CD4-positive, alpha-beta T cell treated with Interleukin-4 for 1 hour (primary cell): ENCODE data around the gene ACR.

Experiments used
- DNase-seq, 2 donors: peaks; one replicate each; pipeline ENCODE4 v3.0.0-alpha.2; 2020 to 2022

Gene ACR

GRCh38 chr22:50702821-50703725 is 34.9 kb upstream of the ACR start:
- DNase-seq, result no peak

DNA sequence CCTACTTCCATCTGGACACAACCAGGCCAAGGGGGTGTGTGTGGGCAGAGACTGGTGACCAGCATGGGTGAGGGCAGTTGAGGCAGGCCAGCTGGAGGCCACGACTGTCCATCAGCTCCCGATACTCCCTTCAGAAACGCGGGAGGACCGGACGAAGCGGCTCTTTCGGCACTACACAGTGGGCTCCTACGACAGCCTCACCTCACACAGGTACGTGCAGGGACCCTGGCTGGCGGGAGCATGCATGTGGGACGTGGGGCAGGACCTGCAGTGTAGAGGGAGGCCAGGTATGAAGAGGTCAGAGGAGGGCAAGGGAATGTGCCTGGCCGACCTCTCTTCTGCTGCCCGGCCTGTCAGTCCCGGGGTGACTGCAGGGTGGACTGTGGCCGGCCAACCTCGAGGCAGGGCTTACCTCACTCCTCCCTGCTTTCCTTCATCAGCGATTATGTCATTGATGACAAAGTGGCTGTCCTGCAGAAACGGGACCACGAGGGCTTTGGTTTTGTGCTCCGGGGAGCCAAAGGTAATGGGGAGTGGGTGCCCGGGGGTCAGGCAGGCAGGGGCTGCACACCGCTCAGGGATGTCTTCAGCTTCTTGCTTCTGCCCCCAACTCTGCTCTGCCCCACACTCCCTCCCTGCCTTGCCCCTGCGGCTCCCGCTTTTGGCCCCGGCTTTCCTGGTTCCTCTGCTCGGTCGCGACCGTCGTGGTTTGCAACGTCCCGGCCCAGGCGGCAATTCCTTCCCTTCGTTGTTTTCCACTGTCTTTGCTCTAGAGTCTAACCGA is 34.1 kb upstream of the ACR start:
- DNase-seq, result no peak

GRCh38 chr22:50704510-50705218 is 33.3 kb upstream of the ACR start:
- no peak for DNase-seq

GRCh38 chr22:50705219-50705691 is 32.7 kb upstream of the ACR start:
- no peak for DNase-seq

GRCh38 chr22:50705851-50706351 is 32.1 kb upstream of the ACR start:
- no peak for DNase-seq

GRCh38 chr22:50706481-50707125 is 31.4 kb upstream of the ACR start:
- no peak for DNase-seq

DNA sequence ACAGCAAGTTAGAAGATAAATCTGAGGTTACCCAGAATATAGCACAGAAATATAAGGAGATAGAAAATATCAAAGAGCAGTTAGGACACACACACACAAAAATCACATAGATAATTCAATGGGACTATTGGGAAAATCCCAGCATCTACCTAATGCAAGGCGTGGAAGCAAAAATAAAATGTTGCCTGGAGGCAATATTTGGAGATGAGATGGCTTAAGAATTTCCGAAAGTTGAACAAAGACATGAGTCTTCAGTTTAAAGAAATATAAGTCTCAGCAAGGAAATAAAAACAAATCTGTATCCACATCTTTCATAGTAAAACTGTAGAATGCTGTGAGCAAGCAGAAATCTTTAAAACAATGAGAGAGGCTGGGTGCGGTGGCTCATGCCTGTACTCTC is 29.5 kb upstream of the ACR start:
- no peak for DNase-seq

DNA sequence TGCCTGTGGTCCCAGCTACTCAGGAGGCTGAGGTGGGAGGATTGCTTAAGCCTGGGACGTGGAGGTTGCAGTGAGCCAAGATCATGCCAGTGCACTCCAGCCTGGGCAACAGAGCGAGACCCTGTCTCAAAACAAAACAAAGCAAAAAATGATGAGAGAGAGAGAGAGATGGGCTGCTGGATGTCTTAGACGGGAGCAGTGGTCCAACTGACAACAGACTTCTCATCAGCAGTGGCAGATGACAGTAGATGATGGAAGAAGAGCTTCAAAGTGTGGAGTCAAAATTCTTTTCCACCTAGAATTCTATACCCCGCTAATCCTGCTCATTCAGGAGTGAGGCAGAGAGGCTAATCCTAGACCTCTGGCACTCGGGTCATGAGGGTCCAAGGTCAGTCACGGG is 29.0 kb upstream of the ACR start:
- DNase-seq, result no peak

DNA sequence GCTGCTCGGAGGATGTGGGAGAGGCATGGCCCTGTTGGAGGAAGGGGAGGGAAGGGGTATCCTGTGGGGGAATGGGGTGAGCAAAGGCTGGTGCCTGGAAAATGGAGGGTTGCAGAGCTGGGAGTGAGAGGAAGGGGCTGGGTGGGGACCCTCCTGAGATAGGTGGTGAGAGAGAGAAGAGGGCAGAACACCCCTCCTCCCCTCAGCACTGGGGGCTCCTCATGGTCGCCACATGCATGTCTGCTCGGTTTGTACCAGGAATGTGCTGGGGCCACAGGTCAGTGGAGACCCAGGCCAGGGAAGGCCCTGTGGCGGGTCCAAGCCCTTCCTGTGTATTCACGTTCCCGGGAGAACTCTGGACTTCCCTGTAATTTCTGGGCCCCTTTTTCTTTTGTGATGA is 27.8 kb upstream of the ACR start:
- no peak for DNase-seq

GRCh38 chr22:50710886-50711285 is 27.1 kb upstream of the ACR start:
- DNase-seq, result no peak

DNA sequence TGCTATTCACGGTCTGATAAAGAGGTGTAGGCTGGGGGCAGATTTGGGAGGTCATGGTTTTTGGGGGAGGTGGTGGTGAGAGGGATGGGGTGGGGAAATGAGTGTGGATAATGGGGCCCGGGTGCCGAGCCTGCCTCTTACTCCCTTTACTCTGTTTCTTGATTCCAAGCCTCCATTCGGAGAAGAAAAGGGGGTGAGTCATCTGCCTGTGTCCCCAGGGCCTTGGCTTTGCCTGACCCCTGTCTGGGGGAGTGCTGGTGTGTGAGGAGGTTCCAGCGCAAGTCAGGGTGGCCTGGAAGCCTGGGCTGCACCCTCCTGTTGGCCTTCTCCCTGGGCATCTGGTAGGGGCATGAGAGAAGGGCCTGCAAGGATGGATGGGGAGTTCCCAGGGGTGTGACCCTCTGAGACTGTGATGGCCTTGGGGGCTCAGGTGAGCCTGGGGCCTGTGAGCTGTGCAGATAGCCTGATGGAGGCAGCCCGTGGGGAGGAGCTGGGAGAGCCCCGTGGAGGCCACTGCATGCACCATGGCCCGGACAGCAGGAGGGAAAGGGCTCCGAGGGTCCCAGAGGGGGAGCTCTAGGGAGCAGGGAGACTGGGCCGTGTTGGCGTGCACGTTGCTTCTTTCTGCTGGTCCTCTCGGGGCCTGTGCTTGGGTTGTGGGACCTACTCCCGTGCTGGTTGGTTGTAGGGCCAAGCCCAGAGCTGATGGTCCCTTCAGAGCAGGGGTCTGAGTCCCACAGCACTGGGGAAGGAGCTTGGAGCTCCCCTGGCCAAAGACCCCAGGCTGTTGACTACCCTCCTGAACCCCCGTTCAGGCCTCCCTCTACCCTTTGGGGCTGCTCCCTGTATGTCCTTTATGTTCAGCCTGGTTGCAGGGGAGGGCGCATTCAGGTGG is 26.3 kb upstream of the ACR start:
- no peak for DNase-seq

DNA sequence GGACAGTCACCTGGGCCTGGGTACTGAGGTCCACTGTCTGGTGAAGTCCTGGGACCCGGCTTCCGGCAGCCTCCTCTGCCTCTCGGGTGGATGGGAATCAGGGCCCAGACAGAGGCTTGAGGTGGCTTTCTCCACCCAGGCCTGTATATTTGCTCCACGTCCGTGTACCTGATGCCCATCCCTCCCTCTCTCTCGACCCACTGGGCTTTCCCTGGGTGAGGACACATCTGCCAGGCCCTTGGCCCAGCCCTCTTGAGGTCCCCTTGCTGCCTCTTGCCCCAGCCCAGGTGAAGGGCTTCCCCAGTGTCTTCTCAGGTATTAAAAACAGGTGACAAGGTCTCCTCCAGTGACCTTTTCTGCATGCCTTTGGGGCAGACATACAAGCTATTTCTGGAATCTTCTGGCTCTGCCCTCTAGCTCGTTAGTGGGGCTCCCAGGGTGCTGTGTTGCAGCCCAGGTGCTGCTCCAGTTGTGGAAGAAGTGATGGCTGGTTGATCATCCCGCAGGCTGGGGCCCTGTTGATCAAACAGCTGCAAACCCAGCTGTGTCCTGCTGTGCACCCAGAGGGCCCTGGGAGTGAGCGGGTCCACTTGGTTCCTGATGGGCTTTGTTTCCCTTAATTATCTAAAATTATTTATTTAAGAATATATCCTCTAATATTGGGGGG is 25.5 kb upstream of the ACR start:
- DNase-seq, result no peak

- no peak for DNase-seq
Observed at GRCh38 chr22:50713008-50713385, 25.0 kb upstream of the ACR start.

- no peak for DNase-seq
Observed at GRCh38 chr22:50713571-50714056, 24.4 kb upstream of the ACR start.

GRCh38 chr22:50714150-50714549 is 23.9 kb upstream of the ACR start:
- no peak for DNase-seq

DNA sequence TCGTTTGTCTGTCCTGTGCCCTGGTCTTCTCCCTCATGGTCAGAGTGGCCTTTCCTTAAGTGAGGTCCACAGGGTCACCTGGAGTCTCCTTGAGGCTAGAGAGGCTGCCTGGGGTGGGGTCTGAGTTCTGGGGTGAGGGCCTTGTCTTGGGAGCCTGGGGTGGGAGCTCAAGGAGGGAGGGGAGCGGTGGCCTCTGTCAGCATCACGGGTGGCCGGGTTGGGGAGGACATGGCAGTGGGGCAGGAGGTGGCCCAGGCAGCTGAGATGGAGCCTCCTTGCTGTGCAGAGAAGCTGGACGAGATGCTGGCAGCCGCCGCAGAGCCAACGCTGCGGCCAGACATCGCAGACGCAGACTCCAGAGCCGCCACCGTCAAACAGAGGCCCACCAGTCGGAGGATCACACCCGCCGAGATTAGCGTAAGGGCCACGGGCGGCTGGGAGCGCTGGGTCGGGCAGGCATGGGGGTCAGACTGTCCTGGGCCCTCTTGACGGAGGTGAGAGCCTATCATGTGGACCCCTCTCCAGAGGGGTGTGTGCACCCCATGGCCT is 23.3 kb upstream of the ACR start:
- no peak for DNase-seq

- no peak for DNase-seq
Observed at GRCh38 chr22:50715250-50715649, 22.8 kb upstream of the ACR start.

- no peak for DNase-seq
Observed at GRCh38 chr22:50715776-50716175, 22.2 kb upstream of the ACR start.

- no peak for DNase-seq
Observed at GRCh38 chr22:50716290-50717024, 21.5 kb upstream of the ACR start.
